ENCODE measurements around the gene ATP5PD.
"Not testable (repeated sequence)": the region's sequence is repeated elsewhere in the genome, so short reads cannot be mapped to it uniquely, and the experiment has no call there.

ATP5PD gene

GRCh38 chr17:75078284-75079022, 31.7 kb upstream of the ATP5PD start:
- FAIRE-seq (peak; percentile 45), DNase-seq (ENCODE audit: insufficient read length, low spot score) (no peak)
- TF ChIP-seq PAX5 (IDR thresholded peaks at IDR 0.05; ENCODE audit: insufficient read depth, low read length, severe bottlenecking) (no peak), POLR2AphosphoS5 (IDR thresholded peaks at IDR 0.05; ENCODE audit: low read depth, low read length) (no peak), POLR2A (IDR thresholded peaks at IDR 0.05; ENCODE audit: low read depth, low read length) (no peak), TAF1 (IDR thresholded peaks at IDR 0.05; ENCODE audit: low read depth, low read length) (no peak), SPI1 (IDR thresholded peaks at IDR 0.05; ENCODE audit: low read depth, low read length) (peak; percentile 89), POU2F2 (IDR thresholded peaks at IDR 0.05; ENCODE audit: low read depth, low read length) (0 out of 2 replicates have a peak, but pooled peaks have one; percentile 22)

- no peak for TF ChIP-seq POLR2AphosphoS5 (IDR thresholded peaks at IDR 0.05; ENCODE audit: low read depth, low read length)
- TF ChIP-seq POLR2A (IDR thresholded peaks at IDR 0.05; ENCODE audit: low read depth, low read length) = no peak; the same call in 1 of the 2 replicates
- TF ChIP-seq POU2F2 (IDR thresholded peaks at IDR 0.05; ENCODE audit: low read depth, low read length) = no peak
- no peak for TF ChIP-seq PAX5 (IDR thresholded peaks at IDR 0.05; ENCODE audit: insufficient read depth, low read length, severe bottlenecking)
- TF ChIP-seq SPI1 (IDR thresholded peaks at IDR 0.05; ENCODE audit: low read depth, low read length) = no peak
- TF ChIP-seq TAF1 (IDR thresholded peaks at IDR 0.05; ENCODE audit: low read depth, low read length) = no peak
- FAIRE-seq (peak; percentile 76), DNase-seq (ENCODE audit: insufficient read length, low spot score) (peak; percentile 56)
These were observed 30.9 kb upstream of the ATP5PD start for GRCh38 chr17:75077496-75078283.

GRCh38 chr17:75077072-75077495, 30.3 kb upstream of the ATP5PD start:
- DNase-seq (ENCODE audit: insufficient read length, low spot score) (no peak), FAIRE-seq (peak; percentile 28)
- TF ChIP-seq POU2F2 (IDR thresholded peaks at IDR 0.05; ENCODE audit: low read depth, low read length) (peak; percentile 80; the same call in 1 of the 2 replicates), POLR2A (IDR thresholded peaks at IDR 0.05; ENCODE audit: low read depth, low read length) (no peak), SPI1 (IDR thresholded peaks at IDR 0.05; ENCODE audit: low read depth, low read length) (no peak), PAX5 (IDR thresholded peaks at IDR 0.05; ENCODE audit: insufficient read depth, low read length, severe bottlenecking) (no peak), TAF1 (IDR thresholded peaks at IDR 0.05; ENCODE audit: low read depth, low read length) (no peak), POLR2AphosphoS5 (IDR thresholded peaks at IDR 0.05; ENCODE audit: low read depth, low read length) (no peak)

GRCh38 chr17:75075597-75076336, 29.0 kb upstream of the ATP5PD start:
- no peak for DNase-seq (ENCODE audit: insufficient read length, low spot score)
- no peak for FAIRE-seq
- no peak for TF ChIP-seq TAF1 (IDR thresholded peaks at IDR 0.05; ENCODE audit: low read depth, low read length)
- TF ChIP-seq POU2F2 (IDR thresholded peaks at IDR 0.05; ENCODE audit: low read depth, low read length) = no peak
- TF ChIP-seq POLR2A (IDR thresholded peaks at IDR 0.05; ENCODE audit: low read depth, low read length) = no peak
- no peak for TF ChIP-seq SPI1 (IDR thresholded peaks at IDR 0.05; ENCODE audit: low read depth, low read length)
- no peak for TF ChIP-seq POLR2AphosphoS5 (IDR thresholded peaks at IDR 0.05; ENCODE audit: low read depth, low read length)
- no peak for TF ChIP-seq PAX5 (IDR thresholded peaks at IDR 0.05; ENCODE audit: insufficient read depth, low read length, severe bottlenecking)

GRCh38 chr17:75074532-75074931, 27.8 kb upstream of the ATP5PD start:
- DNase-seq (ENCODE audit: insufficient read length, low spot score) (no peak), FAIRE-seq (no peak)
- TF ChIP-seq POLR2A (IDR thresholded peaks at IDR 0.05; ENCODE audit: low read depth, low read length) (no peak), TAF1 (IDR thresholded peaks at IDR 0.05; ENCODE audit: low read depth, low read length) (no peak), PAX5 (IDR thresholded peaks at IDR 0.05; ENCODE audit: insufficient read depth, low read length, severe bottlenecking) (no peak), POU2F2 (IDR thresholded peaks at IDR 0.05; ENCODE audit: low read depth, low read length) (no peak), POLR2AphosphoS5 (IDR thresholded peaks at IDR 0.05; ENCODE audit: low read depth, low read length) (no peak), SPI1 (IDR thresholded peaks at IDR 0.05; ENCODE audit: low read depth, low read length) (no peak)

GRCh38 chr17:75073618-75074047, 26.9 kb upstream of the ATP5PD start:
- FAIRE-seq = no peak
- DNase-seq (ENCODE audit: insufficient read length, low spot score) = no peak
- TF ChIP-seq POU2F2 (IDR thresholded peaks at IDR 0.05; ENCODE audit: low read depth, low read length) (no peak), TAF1 (IDR thresholded peaks at IDR 0.05; ENCODE audit: low read depth, low read length) (no peak), POLR2AphosphoS5 (IDR thresholded peaks at IDR 0.05; ENCODE audit: low read depth, low read length) (no peak), POLR2A (IDR thresholded peaks at IDR 0.05; ENCODE audit: low read depth, low read length) (no peak), PAX5 (IDR thresholded peaks at IDR 0.05; ENCODE audit: insufficient read depth, low read length, severe bottlenecking) (no peak), SPI1 (IDR thresholded peaks at IDR 0.05; ENCODE audit: low read depth, low read length) (no peak)

GRCh38 chr17:75072909-75073308, 26.1 kb upstream of the ATP5PD start:
- not testable (repeated sequence) for FAIRE-seq; DNase-seq (ENCODE audit: insufficient read length, low spot score)

GRCh38 chr17:75071478-75072271, 24.9 kb upstream of the ATP5PD start:
- not testable (repeated sequence) for DNase-seq (ENCODE audit: insufficient read length, low spot score); FAIRE-seq

- FAIRE-seq (no peak), DNase-seq (ENCODE audit: insufficient read length, low spot score) (no peak)
- no peak for TF ChIP-seq PAX5 (IDR thresholded peaks at IDR 0.05; ENCODE audit: insufficient read depth, low read length, severe bottlenecking)
- no peak for TF ChIP-seq SPI1 (IDR thresholded peaks at IDR 0.05; ENCODE audit: low read depth, low read length)
- no peak for TF ChIP-seq POLR2A (IDR thresholded peaks at IDR 0.05; ENCODE audit: low read depth, low read length)
- no peak for TF ChIP-seq POLR2AphosphoS5 (IDR thresholded peaks at IDR 0.05; ENCODE audit: low read depth, low read length)
- no peak for TF ChIP-seq POU2F2 (IDR thresholded peaks at IDR 0.05; ENCODE audit: low read depth, low read length)
- TF ChIP-seq TAF1 (IDR thresholded peaks at IDR 0.05; ENCODE audit: low read depth, low read length) = no peak
These were observed 23.0 kb upstream of the ATP5PD start for GRCh38 chr17:75069783-75070182.
